KBM-7 (cell line): ENCODE data around the gene CASZ1.

Experiments
- DNase-seq: peaks from one replicate; pipeline ENCODE4 v3.0.0-alpha.2; 2015
- in situ Hi-C: fragments of 300-500 bp; cut with MboI; formaldehyde crosslinking; loops from 2 replicates; pipeline ENCODE4 v1.14.3; 2020; ENCODE audit warnings: low sequenced_read_pairs, low pct_unique_long_range_greater_than_20kb, mixed read lengths

The CASZ1 gene

DNA sequence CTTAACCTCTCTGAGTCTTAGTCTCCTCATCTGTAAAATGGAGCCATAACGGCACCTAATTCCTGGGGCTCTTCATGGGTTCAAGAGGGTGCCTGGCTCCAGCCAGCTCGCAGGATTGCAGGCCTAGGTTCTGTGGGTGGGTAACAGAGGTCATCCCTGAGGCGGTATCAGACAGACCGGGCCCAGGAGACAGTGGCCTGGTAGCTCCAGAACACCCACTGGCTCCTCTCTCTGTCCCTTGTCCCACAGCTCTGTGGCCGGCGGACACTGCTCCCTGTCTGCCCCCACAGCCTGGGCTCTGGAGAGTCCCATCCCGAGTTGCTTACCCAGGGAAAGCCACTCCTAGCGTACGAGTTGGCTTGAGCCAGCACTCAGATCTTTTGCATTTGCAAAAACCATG, 171.4 kb downstream of the CASZ1 start:
- DNase-seq, result no peak
- in situ Hi-C loops, result no loop called here

GRCh38 chr1:10624256-10625050, 172.0 kb downstream of the CASZ1 start:
- DNase-seq, result no peak
- in situ Hi-C loops, result no loop called here

GRCh38 chr1:10623686-10624145, 172.7 kb downstream of the CASZ1 start:
- in situ Hi-C loops, result no loop called here
- no peak for DNase-seq

DNA sequence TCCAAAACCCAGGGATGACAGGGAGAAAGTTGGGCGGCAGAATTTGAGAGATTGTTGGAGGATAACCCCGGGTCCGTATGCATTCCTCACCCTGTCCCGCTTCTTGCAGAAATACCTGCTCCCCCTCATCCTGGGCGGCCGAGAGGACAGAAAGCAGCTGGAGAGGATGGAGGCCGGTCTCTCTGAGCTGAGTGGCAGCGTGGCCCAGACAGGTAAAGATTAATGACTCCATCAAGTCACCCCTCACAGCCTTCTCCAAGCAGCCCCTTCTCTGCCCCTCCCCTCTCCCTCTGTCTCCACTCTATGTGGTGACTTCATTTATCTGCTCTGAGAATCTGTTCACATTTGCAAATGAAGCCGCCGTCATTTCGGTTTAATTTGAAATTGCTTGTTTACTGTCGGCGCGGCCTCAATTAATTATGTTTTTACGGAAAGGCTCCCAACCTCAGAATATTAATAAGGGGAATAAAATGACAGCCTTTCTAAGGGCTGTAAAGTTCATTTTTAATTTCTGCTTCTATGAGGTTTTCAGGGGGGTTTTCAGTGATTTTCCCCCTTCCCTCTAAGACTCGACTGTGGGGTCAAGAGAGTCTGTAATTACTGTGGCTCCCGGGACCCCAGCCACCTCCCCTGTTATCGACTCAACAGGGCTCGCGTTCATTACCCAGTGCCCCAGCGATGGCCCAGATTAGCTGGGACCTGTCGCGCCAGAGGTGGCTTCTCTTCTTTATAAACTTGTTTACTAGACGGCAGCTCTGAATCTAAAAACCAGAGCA, 173.3 kb downstream of the CASZ1 start:
- in situ Hi-C loops, result no loop called here
- no peak for DNase-seq

DNA sequence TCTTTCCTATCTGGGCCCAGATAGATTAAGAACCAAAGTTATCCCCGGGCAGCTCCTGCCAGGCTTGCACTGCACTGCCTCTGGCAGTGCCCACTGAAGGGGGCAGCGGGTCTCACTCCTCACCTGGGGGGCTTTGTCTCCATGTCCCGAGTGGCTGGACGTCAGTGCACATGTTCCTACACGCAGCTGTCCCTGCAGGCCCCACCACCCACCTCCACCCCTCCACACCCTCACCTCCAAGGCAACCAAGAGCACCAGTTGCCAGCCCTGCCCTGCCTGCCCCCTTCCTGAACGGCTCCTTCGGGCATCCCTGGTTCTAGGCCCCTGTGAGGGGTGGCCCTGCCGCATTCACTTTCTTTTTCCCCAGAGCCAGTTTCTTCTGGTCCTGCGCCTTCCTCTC, 174.5 kb downstream of the CASZ1 start:
- DNase-seq, result no peak
- in situ Hi-C loops, result no loop called here

- no peak for DNase-seq
- in situ Hi-C loops, result no loop called here
Observed at GRCh38 chr1:10620776-10621175, 175.7 kb downstream of the CASZ1 start.

GRCh38 chr1:10617931-10618885, 178.2 kb downstream of the CASZ1 start:
- in situ Hi-C loops, result no loop called here
- no peak for DNase-seq

DNA sequence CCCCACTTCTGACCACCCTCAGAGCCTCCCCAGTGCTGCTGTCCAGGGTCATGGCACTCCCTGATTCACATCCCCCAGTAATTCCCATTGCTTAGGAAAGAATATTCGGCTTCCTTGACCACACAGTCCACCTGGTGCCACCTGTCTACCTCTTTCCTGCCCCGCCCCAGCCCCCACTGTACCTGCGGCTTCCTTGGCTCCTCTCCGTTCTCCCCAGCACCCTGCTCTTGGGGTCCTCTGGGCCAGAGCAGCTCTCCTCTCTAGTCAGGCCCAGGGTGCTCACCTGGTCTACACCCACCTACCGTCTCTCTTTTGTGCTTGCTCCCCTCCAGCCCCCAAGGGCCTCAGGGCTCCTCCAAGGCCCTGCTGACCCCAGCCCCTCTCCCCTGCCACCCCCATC, 179.1 kb downstream of the CASZ1 start:
- in situ Hi-C loops, result no loop called here
- no peak for DNase-seq

DNA sequence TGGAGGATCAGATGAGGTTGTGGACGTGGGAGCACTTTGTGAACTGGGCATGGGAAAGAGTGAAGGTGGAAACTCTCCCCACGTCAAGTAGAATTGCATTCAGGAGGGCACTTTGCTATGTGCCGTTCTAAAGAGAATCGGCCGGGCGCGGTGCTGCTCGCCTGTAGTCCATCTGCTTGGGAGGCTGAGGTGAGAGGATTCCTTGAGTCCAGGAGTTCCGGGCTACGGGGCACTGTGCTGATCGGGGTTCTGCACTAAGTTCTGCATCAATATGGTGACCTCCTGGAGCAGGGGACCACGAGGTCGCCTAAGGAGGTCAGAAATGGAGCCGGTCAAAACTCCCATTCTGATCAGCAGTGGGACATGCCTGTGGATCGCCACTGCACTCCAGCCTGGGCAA, 179.8 kb downstream of the CASZ1 start:
- DNase-seq, result no peak
- in situ Hi-C loops, result no loop called here

DNA sequence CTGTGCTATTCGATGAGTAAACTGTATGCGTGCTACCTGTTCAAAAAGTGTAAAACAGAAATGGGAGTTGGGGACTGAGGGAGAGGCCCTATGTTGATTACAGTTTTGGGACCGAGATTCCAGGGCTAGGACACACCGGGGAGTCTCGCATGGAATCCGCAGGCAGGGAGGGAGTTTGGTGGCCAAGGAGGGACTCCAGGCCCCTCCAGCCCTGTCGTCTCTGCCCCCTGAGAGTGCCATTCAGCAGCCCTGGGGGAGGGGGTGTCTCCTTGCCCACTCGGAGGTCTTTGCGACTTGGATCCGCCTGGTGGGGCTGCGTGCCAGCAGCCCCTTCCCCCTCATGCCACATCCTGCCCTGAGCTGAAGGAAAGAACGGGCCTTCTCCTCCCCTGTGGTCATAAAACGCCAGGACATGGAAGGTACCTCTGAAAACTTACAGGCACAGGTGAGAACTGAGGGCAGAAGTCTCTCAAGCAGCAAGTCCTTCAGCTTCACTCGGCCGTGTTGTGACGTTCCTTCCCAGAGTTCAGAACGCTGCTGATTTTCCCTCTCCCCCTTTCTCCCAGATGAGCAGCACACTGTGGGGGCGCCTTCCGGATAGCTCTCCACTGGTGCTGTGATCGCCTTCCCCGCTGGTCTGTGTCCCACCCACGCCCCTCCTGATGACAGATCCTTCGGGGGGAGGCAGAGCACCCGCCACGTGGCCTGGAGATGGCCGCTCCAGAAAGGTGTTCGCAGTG, 180.3 kb downstream of the CASZ1 start:
- DNase-seq, result no peak
- in situ Hi-C loops, result no loop called here

DNA sequence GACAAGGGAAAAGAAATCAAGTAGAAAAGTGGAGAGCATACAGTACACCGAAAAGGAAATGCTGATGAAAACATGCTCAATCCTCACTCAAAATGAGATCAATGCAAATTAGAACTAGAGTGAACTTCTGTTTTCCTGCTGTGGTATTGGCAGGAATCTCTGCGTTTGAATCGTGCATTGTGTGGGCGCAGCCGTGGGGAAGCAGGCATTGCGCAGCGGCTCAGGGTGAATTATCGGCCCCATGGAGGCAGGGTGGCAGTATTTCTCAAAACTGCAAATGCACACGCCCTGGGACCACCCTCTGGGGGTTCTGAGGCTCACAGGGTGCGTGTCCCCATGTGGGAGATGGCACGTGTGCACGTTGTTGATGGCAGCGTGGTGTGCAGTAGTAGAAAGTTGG, 181.1 kb downstream of the CASZ1 start:
- in situ Hi-C loops, result no loop called here
- no peak for DNase-seq

DNA sequence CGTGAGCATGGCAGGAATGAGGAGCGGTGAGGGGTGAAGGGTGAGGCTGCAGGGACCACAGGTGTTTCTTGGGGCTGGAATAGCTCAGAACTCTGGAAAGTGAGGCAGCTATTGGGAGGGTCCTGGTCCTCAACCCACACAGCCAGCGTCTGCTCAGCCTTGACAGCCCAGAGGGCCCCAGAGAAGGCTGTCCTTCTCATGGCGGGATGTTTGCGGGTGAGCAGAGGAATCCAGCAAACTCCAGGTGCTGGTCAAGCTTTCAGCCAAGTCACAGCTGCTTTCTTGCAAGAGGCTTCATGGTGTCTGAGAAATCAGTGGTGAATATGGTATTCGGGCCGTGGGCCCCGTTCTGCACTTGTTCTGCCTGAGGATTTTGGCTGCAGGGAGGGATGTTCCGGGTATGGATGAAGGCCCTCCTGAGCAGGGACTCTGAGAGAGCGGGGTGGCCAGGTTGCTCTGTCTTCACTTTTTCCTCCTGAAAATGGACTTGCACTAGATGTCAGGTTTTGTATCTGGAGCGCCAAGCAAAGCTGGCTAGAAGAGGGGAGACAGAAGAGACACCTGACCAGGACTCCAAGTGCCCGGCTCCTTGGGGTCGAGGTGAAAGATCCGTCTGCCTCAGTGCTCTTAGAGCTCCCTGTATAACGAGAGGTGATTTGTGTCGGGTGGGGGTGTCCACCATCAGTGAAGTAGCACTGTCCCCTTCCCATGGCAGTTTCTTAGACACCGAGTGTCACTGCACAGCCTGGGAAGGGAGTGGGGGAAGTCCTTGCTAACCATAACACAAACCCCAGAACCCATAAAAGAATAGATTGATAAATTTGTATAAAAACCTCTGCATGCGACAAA, 181.8 kb downstream of the CASZ1 start:
- in situ Hi-C loops, result no loop called here
- DNase-seq, result no peak

DNA sequence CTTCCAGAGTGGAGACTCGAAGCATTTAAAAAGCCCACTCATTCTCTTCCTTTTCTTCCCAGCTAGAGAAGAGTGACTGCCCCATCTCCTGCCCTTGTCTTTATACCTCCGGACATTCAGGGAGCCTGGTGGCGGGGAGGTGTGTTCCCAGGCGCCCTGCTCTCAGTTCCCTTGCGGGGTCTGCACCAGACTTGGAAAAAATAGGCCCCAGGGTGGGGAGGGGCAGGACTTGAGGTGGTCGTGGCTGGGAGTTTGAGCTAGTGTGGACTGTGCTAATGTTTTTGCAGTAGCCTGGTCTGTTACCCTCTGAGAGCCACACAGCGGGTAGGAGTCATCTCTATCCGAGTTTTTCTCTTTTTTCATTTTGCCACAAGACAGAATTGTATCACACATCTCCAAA, 182.6 kb downstream of the CASZ1 start:
- in situ Hi-C loops, result no loop called here
- DNase-seq, result no peak

- in situ Hi-C loops, result no loop called here
- DNase-seq, result no peak
Observed at GRCh38 chr1:10613340-10613739, 183.1 kb downstream of the CASZ1 start.

DNA sequence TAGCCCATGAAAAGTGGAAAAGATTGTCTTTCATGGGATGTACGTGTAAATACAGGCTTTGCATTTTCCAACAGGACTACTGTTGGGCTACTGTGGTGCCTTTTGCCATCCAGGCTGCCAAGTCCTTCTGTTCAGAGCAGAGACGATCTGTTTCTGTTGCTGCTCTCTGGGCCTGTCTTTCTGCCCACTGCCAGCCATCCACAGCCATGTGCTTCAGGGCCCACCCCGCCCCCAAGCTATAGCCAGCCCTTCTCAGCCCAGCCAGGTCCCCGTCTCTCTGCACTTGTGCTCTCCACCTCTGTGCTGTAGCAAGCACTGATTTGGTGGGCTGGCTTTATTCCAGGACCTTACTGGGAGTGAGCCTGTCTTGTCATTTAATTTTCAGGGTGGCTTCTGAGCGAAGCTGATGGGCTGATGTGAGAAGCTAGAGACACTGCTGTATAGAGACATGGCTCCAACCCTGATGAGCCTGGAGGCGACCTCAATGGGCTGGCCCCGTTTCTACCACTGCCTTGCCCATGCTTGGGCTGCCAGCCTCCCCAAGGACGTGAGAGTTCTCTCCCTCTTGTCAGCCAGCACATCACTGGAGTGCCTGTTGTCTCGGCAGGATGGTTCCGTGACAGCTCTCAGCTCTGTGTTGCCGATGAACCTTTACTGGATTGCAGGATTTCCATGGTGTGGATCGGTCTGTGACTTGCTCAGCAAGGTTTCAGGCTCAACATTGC, 183.8 kb downstream of the CASZ1 start:
- in situ Hi-C loops, result no loop called here
- DNase-seq, result no peak

DNA sequence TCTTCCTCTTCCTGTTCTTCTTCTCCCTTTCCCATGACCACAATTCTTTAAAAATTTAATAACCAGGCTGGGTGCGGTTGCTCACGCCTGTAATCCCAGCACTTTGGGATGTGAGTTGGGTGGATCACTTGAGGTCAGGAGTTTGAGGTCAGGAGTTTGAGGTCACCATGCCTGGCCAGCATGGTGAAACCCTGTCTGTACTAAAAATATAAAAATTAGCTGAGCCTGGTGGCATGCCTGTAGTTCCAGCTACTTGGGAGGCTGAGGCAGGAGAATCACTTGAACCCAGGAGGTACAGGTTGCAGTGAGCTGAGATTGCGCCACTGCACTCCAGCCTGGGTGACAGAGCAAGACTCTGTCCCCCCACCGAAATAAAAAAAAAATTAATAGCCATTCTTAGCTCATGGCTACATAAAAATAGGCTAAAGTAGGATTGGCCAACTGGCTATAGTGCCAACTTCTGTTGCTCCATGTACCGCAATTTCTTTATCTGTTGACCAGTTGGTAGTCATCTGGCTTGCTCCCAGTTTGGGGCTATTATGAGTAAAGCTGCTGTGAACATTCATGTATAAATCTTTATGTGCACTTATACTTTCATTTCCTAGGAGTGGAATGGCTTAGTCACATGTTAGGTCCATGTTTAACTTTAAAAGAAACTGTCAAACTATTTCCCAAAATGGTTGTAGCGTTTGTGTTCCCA, 185.4 kb downstream of the CASZ1 start:
- in situ Hi-C loops, result no loop called here
- DNase-seq, result no peak

DNA sequence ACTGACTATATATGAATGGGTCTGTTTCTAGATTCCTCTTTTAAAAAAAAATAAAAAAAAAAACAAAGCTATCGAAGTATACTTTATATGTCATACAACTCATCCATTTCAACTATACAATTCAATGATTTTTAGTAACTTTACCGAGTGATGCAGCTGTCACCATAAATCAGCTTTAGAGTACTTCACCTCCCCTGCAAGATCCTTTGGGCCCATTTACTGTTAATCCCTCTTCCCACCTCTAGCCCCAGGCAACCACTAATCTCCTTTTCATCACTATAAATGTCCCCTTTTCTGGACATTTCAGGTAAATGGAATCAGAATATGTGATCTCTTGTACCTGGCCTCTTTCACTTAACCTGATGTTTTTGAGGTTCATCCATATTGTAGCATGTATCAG, 187.8 kb downstream of the CASZ1 start:
- in situ Hi-C loops, result no loop called here
- DNase-seq, result no peak
